ENCODE data around the gene PBXIP1. TPM values are rescaled to one million over a fixed set of nuclear protein-coding genes. Genes with fewer than 3 reads are reported as not detected.
"Not testable (repeated sequence)": the region's sequence is repeated elsewhere in the genome, so short reads cannot be mapped to it uniquely, and the experiment has no call there.

Gene PBXIP1
- total RNA-seq, 2 experiments from 2014 or later: 23.8 to 37.7 TPM

DNA sequence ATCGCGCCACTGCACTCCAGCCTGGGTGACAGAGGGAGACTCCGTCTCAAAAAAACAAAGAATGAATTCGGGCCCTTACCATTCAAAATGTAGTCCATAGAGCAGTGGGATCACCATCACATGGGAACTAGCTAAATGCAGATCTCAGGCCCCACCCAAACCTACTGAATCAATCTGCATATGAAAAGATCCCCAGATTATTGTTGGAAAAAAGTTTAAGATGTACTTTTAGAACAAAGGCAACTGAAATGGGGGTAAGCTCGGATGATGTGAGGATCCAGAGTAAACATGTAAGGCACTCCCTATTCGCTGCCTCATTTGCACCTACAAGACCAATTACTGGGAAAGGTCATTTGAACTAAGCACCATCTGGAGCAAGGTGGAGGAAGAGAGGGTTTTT, 26.4 kb upstream of the PBXIP1 start:
- no peak for DNase-seq (ENCODE audit: low spot score)
- Histone ChIP-seq H3K4me1 (ENCODE audit: insufficient read depth, low read length, poor library complexity, severe bottlenecking) (peaks cover 28% of the 10 kb centered on the region), H3K4me2 (ENCODE audit: low read length) (peak overlapping the region; percentile 78), H3K36me3 (ENCODE audit: insufficient read depth, low read length) (peaks cover 62% of the 10 kb centered on the region), H3K9me3 (ENCODE audit: low read length) (no peaks in the 10 kb centered on the region), H2AFZ (ENCODE audit: low read length) (peak overlapping the region; percentile 70; the same call in 1 of the 2 replicates), H3K27ac (ENCODE audit: low read depth, low read length, poor library complexity, severe bottlenecking) (peak overlapping the region; percentile 80), H3K4me3 (ENCODE audit: low read depth, low read length, poor library complexity, severe bottlenecking) (peak overlapping the region; percentile 77), H4K20me1 (ENCODE audit: insufficient read depth, low read length) (peaks cover 5% of the 10 kb centered on the region; the same call in 1 of the 2 replicates), H3K9me2 (ENCODE audit: insufficient read depth, low read length) (no peaks in the 10 kb centered on the region), H3K79me2 (ENCODE audit: insufficient read depth, low read depth, low read length) (peaks cover 56% of the 10 kb centered on the region)
- TSS peak; percentile 100 for BruUV-seq (replicated peaks)
- no peak for TF ChIP-seq EZH2phosphoT487 (IDR thresholded peaks at IDR 0.05; ENCODE audit: borderline replicate concordance, low read depth, low read length)
- TF ChIP-seq, protein P1, sequence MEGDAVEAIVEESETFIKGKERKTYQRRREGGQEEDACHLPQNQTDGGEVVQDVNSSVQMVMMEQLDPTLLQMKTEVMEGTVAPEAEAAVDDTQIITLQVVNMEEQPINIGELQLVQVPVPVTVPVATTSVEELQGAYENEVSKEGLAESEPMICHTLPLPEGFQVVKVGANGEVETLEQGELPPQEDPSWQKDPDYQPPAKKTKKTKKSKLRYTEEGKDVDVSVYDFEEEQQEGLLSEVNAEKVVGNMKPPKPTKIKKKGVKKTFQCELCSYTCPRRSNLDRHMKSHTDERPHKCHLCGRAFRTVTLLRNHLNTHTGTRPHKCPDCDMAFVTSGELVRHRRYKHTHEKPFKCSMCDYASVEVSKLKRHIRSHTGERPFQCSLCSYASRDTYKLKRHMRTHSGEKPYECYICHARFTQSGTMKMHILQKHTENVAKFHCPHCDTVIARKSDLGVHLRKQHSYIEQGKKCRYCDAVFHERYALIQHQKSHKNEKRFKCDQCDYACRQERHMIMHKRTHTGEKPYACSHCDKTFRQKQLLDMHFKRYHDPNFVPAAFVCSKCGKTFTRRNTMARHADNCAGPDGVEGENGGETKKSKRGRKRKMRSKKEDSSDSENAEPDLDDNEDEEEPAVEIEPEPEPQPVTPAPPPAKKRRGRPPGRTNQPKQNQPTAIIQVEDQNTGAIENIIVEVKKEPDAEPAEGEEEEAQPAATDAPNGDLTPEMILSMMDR (conservative IDR thresholded peaks at IDR 0.05; ENCODE audit: low read length): no peak
- ChIA-PET CTCF (ENCODE audit: unreplicated experiment) (no interaction called here), POLR2A (interaction anchor here (0.6 to 3.2 kb wide), 5 partner anchors 12 to 424 kb away, joined by 4 to 16 read pairs (median 6); partner anchors contain the start of genes PBXIP1, SHC1 and UBE2Q1)
- intact Hi-C loops (cut with micrococcal nuclease; ENCODE audit: unreplicated experiment): loop anchor here (5.0 kb wide), 1 partner anchor 80 kb away; the partner anchor contains the start of gene EFNA4

- POLR2A ChIA-PET: interaction anchor here (0.6 to 1.0 kb wide), 2 partner anchors 17 to 97 kb away, joined by 3 read pairs; no protein-coding TSS in a partner anchor
Measured at GRCh38 chr1:154978360-154978759, 22.5 kb upstream of the PBXIP1 start.

DNA sequence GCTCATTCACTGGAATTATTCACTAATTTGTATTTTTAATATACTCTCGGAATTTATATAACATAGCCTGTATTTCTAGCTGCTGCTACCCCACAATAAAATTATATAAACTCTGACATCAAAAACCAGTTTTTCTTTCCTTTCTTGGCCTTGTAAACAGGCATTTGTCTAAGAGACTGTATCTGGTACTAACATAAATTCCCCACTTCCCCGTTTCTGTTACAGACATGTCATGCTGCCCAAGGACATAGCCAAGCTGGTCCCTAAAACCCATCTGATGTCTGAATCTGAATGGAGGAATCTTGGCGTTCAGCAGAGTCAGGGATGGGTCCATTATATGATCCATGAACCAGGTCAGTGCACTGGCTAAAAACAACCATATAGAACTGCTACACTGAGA, 21.9 kb upstream of the PBXIP1 start:
- peak overlapping the region; percentile 83 for H3K4me3 ChIP-seq (ENCODE audit: low read depth, low read length, poor library complexity, severe bottlenecking)
- POLR2A ChIA-PET: interaction anchor here (0.9 kb wide), 1 partner anchor 22 kb away, joined by 3 read pairs; no protein-coding TSS in a partner anchor
- H2AFZ ChIP-seq (ENCODE audit: low read length); BruUV-seq (replicated peaks); DNase-seq (ENCODE audit: low spot score); CTCF ChIA-PET (ENCODE audit: unreplicated experiment); H3K9me2 ChIP-seq (ENCODE audit: insufficient read depth, low read length); intact Hi-C loops (cut with micrococcal nuclease; ENCODE audit: unreplicated experiment); H3K9me3 ChIP-seq (ENCODE audit: low read length): not testable (repeated sequence)
- peaks cover 38% of the 10 kb centered on the region for H3K4me1 ChIP-seq (ENCODE audit: insufficient read depth, low read length, poor library complexity, severe bottlenecking)
- H3K79me2 ChIP-seq (ENCODE audit: insufficient read depth, low read depth, low read length): peaks cover 60% of the 10 kb centered on the region
- peak overlapping the region; percentile 83 for H3K4me2 ChIP-seq (ENCODE audit: low read length)
- H3K27ac ChIP-seq (ENCODE audit: low read depth, low read length, poor library complexity, severe bottlenecking): peak overlapping the region; percentile 10
- H3K36me3 ChIP-seq (ENCODE audit: insufficient read depth, low read length): peaks cover 58% of the 10 kb centered on the region
- peaks cover 15% of the 10 kb centered on the region; the same call in 1 of the 2 replicates for H4K20me1 ChIP-seq (ENCODE audit: insufficient read depth, low read length)

More at GRCh38 chr1:154978360-154978759, 22.5 kb upstream of the PBXIP1 start:
- peak overlapping the region; percentile 10 for H3K27ac ChIP-seq (ENCODE audit: low read depth, low read length, poor library complexity, severe bottlenecking)
- no peaks in the 10 kb centered on the region for H3K9me2 ChIP-seq (ENCODE audit: insufficient read depth, low read length)
- CTCF ChIA-PET (ENCODE audit: unreplicated experiment): no interaction called here
- BruUV-seq (replicated peaks): no TSS peak
- H3K36me3 ChIP-seq (ENCODE audit: insufficient read depth, low read length): peaks cover 58% of the 10 kb centered on the region
- H3K79me2 ChIP-seq (ENCODE audit: insufficient read depth, low read depth, low read length): peaks cover 55% of the 10 kb centered on the region
- no peak overlapping the region for H3K4me2 ChIP-seq (ENCODE audit: low read length)
- TF ChIP-seq, protein P1 (conservative IDR thresholded peaks at IDR 0.05; ENCODE audit: low read length): no peak
- no peaks in the 10 kb centered on the region for H3K9me3 ChIP-seq (ENCODE audit: low read length)
- H4K20me1 ChIP-seq (ENCODE audit: insufficient read depth, low read length): peaks cover 15% of the 10 kb centered on the region; the same call in 1 of the 2 replicates
- no peak overlapping the region for H3K4me3 ChIP-seq (ENCODE audit: low read depth, low read length, poor library complexity, severe bottlenecking)
- H2AFZ ChIP-seq (ENCODE audit: low read length): no peak overlapping the region
- no peak for DNase-seq (ENCODE audit: low spot score)
- intact Hi-C loops (cut with micrococcal nuclease; ENCODE audit: unreplicated experiment): no loop called here
- H3K4me1 ChIP-seq (ENCODE audit: insufficient read depth, low read length, poor library complexity, severe bottlenecking): peaks cover 32% of the 10 kb centered on the region

All from OCI-LY7 (cell line).